RPMI7951 (cell line): ENCODE measurements around the gene CYP26C1. TPM values are rescaled to one million over a fixed set of nuclear protein-coding genes. Genes with fewer than 3 reads are reported as not detected.
A peak's percentile ranks its signal among the peaks of the same experiment; 100 is the strongest.

Experiments used
- DNase-seq: peaks from one replicate; pipeline ENCODE4 v3.0.0-alpha.2; 2012; ENCODE audit warnings: low read depth
- total RNA-seq: library from RNA; depleted of rRNA; stranded (reverse); fragments of >200 nt; shearing (Covaris generic); gene quantifications from 2 replicates; pipeline ENCODE4 v1.2.3, GENCODE V29; 2014; rRNA removed

CYP26C1 gene
- total RNA-seq, result not detected in 2 replicates

DNA sequence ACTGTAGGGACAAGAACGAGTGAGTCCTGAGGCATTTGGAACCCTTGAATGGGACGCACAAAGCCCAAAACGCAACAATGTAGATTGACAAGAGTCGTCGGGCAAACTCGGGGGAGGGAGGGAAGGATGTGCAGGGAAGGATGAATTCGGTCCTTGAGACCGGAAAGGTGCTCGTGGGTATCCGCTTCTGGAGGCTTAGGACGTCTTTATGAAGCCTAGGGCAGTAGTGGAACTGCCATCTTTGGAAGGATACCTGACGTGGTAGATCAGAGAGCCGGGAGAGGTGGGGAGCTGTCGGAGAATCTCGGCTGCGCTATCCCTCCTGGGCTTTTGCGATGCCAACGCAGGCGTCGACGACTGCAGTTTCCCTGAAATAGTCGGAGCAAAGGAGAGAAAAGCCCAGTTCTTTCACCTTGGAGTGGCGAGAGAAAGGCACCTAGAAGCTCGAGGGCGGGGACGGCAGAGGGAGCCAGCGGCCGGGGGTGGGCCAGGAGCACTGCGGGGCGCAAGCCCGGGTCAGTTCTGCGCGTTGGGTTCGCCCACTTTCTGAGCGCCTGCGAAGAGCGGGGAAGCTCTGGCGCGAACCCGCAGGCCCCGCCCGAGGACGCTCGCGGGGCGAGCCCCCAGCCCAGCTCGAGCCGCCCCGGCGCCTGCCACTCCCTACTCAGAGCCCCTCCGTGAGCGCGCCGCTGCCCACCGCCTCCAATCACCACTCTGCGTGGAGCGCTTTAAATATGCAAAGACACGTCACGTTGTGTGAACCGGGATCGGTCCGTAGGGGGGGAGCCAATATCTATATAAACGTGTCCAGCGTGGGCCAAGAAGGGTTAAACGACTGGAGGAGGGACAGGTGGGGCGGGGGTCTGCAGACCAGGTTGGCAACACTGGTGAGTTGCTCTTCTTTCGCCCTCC lies at the start of gene CYP26C1:
Gene CYP26C1 (plus strand): TSS at position 824 of the 912 bp plus-strand sequence. CDS start 466 bp downstream, outside the sequence.
- no peak for DNase-seq

DNA sequence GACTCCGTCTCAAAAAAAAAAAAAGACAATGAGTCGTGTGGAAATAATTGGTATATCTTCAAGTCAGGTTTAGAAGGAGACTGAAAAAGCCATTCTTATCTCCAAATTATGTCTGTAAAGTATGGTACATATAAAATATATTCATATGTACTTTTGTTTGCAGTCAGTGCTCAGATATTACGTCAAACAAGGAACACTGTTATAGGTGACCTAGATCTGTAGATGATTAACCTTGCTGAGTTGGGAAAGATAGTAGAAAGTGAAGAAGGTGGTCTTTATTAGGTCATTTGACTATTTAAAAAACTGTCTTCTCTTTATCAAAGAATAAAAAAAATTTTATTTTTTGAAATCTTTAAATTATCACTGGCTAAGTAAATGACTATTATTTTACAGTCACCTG lies 44.9 kb upstream of the CYP26C1 start:
- no peak for DNase-seq

DNA sequence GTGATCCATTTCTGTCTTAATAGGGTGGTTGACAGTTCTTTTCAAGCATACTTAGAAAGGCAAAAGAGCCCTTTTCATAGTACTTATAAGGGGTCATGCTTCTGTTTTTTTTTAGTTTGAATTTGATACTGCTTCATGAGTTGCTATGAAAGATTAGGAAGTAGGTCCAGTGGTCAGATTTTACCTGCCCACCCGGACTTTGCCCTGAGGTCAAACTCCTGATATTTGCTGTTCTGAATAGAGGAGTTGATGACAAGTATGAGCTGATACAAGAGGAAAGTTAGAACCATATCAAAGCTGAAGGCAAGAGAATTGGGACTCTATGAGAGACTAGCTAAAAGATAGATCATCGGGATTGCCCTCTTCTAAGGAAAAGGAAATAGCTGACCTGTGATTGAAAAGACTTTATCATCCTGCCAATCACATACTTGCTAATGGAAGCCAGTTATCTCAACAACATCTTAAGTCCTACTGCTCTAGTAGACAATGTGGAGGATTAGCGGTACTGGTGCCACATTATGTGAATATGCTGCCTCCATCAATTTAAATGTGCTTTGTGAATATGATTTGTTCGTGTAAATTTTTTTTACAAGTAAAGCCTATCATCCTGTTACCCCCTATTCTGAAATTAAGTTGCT lies 37.5 kb upstream of the CYP26C1 start:
- DNase-seq, result no peak

DNA sequence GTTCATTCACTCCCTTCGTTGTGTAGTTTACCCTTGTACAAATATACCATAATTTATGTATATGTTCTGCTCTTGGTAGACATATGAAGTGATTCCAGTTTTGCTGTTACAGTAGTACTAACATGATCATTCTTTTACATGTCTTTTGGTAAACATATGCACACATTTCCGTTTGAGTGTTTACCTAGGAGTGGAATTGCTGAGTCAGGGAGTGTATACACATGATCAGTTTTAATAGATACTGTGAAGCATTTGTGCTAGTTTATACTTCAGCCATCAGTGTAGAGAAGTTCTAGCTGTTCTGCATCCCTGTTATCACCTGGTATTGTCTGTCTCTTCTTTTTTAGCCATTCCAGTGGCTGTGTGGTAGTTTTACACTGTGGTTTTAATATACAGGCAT lies 34.5 kb upstream of the CYP26C1 start:
- DNase-seq, result no peak

DNA sequence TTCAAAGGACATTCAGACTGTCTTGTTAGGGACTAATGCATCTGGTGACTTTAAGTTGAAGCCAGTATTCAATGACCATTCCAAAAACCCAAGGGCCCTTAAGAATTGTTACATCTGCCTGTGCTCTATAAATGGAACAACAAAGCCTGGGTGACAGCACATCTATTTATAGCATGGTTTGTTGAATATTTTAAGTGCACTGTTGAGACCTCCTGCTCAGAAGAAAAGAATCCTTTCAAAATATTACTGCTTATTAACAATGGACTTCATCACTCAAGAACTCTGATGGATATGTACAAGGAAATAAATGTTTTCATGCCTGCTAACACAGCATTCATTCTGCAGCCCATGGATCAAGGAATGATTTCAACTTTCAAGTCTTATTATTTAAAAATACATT lies 33.1 kb upstream of the CYP26C1 start:
- DNase-seq, result no peak

GRCh38 chr10:93028883-93029282 lies 31.7 kb upstream of the CYP26C1 start:
- peak; percentile 54 for DNase-seq

- peak; percentile 51 for DNase-seq
These were observed 30.2 kb upstream of the CYP26C1 start for GRCh38 chr10:93030409-93030808.

DNA sequence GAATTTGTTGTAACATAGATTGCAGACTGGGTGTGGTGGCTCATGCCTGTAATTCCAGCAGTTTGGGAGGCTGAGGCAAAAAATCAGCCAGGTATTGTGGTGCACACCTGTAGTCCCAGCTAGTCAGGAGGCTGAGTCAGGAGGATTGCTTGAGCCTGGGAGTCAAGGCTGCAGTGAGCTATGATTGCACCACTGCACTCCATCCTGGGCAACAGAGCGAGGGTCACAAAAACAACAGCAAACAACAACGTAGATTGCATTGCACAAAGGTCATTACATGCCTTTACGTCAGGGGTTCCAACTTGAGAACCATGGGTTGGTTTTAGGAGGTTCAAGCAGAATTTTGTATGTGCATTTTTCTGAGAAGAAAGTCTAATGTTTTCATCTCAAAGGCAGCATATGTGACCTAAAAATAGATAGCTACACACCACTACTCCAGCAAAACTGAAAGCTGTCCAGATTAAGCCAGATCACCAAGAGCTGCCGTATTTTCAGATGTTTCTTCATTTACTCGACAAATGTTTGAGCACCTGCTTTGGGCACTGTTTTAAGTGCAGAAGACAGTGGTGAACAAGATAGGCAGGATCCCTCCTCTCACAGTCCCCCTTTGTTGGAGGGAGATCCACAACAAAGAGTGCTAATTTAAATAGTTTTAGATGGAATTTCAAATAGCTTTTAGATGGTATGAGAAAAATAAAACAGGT lies 28.3 kb upstream of the CYP26C1 start:
- DNase-seq, result no peak

DNA sequence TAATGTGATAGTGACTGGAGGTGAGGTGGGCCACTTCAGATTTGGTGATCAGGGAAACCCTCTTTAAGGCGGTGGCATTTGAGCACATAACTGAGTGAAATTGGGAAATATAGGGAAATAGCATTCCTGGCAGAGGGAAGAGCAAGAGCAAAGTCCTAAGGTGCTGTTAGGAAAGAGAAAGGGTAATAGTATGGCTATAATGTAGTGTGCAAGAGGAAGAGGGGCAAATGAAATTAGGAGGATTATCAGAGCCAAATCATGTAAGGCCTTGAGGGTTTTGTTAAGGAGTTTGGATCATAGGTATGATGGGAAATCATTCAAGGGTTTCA lies 27.8 kb upstream of the CYP26C1 start:
- DNase-seq, result no peak

DNA sequence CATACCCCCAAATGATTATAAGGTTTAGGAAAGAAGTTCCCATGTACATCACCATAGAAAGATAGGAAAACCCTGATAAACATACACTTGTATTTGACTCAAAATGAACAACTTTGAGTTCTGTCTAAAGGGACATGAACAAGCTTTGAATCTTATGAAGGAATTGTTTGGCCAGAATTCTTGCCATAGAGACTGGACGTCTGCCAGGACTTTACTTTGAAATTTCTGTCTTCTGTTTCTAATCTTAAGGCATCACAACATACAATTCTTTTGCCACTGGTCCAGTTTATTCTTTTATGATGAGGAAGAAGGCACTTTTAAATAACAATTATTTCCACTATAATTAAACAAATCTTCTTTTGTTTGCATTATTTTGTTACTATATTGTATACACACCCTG lies 26.2 kb upstream of the CYP26C1 start:
- no peak for DNase-seq

DNA sequence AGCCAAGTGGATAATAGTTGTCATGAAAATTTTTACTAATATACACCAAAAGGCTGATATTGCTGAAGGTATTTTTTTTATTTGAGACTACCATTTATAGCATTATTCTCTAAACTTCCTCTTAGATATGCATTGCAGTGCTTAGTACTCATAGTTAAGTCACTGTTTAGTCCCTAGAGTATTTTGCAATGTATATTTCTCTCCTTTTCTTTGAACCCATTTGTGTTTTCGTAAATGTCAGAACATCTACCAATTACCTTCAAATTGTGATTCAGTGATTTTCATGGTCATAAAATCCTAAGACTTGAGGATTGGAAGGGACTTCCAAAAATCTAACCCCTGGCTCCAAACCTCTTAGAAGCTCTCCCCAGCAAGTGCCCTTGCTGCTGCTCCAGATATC lies 21.5 kb upstream of the CYP26C1 start:
- no peak for DNase-seq

- peak; percentile 34 for DNase-seq
These were observed 20.9 kb upstream of the CYP26C1 start for GRCh38 chr10:93039721-93040120.

DNA sequence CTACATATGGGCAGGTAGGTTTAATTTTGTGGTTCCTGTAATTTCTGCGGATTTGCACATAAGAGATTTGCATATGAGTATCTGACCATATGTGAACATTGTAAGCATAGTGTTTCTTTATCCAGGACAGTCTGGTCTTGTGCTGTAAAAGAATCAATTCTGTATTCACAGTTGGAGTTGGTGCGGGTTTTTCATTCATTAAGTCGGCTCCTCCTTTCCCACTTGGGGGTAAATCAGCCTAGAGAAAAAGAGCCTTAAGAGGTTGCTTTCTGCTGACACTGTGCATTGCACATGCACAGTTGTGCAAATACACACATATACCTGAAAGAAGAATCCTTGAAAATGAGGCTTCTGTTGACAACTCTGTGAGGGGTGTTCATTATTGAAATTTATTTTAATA lies 6.1 kb upstream of the CYP26C1 start:
- no peak for DNase-seq

DNA sequence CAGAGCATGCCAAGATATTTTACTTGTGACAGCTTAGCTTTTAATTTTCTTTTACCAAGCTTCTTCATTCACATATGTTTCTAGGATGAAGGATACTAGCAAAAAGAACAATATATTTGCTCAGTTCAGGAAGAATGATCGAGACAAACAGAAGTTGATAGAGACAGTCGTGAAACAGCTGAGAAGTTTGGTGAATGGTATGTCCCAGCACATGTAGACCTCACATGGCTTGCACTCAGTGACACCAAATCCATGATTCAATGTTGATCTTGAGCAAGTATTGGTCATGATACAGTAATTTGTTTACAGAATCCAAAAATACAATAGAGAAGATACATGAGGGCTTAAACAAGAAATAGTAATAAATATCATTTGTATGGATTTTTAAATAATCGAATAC lies 2.5 kb upstream of the CYP26C1 start:
- no peak for DNase-seq

- DNase-seq, result no peak
These were observed 442 bp downstream of the CYP26C1 start for GRCh38 chr10:93060887-93061593.

- DNase-seq, result no peak
These were observed 1.3 kb downstream of the CYP26C1 start for GRCh38 chr10:93061594-93062513.

DNA sequence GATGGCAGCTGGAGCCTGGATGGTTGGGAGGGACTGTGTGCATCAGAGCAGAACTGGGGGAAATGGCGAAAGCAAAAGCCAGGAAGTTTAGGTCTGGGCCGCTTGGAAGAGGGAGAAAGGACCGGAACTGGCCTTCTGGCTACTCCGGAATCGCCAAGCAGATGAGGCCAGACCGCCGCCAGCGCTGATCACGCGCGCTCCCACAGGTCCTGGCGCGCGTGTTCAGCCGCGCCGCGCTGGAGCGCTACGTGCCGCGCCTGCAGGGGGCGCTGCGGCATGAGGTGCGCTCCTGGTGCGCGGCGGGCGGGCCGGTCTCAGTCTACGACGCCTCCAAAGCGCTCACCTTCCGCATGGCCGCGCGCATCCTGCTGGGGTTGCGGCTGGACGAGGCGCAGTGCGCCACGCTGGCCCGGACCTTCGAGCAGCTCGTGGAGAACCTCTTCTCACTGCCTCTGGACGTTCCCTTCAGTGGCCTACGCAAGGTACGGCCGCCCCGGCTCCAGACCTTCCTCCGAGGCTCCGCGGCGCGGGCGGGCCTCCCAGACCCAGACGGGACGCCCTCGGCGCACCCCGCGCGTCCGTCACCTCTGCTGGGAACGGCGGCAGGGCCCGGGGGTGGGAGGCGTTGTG lies 2.0 kb downstream of the CYP26C1 start:
- DNase-seq, result no peak

- no peak for DNase-seq
These were observed 2.8 kb downstream of the CYP26C1 start for GRCh38 chr10:93063144-93063976.

DNA sequence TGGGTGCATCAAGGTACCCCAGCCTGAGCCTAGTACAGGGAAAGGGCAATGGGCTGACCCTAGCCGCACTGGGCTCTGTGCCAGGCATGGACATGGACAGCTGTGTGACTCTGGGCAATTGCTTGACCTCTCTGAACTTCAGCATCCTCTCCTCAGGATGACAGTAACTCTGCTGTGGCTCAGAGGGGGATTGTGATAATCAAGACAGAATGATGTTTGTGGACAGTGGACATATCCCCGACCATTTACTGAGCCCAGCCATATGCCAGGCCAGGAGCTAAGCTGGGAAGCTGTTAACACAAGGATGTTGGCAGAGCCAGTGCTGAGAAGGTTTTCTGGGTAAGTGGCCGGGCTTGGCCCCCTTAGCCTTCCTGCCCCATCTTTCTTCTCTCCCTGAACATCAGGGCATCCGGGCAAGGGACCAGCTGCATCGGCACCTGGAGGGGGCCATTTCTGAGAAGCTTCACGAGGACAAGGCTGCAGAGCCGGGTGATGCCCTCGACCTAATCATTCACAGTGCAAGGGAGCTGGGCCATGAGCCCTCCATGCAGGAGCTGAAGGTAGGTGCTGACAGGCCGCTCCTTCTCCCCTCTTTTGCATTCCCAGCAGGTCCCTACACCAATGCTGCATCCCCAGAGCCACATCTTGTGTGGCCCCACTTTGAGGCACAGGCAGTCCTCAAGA lies 3.5 kb downstream of the CYP26C1 start:
- no peak for DNase-seq
